Loucy (cell line): ENCODE results near the gene GALNT9.

Source experiments
- CTCF ChIP-seq: fragments of 200-600 bp; sonication (generic); conservative IDR thresholded peaks from 2 replicates; pipeline ENCODE4 v1.5.1; 2014; ENCODE audit warnings: mild to moderate bottlenecking, antibody characterized with exemption, low read length
- EZH2phosphoT487 ChIP-seq: fragments of 200-600 bp; IDR thresholded peaks from 2 replicates; pipeline ENCODE4 v1.6.1; 2018; ENCODE audit warnings: antibody characterized with exemption, mild to moderate bottlenecking, moderate library complexity, borderline replicate concordance

- TF ChIP-seq CTCF (peak; percentile 26), EZH2phosphoT487 (no peak)
These were observed 165.5 kb downstream of the GALNT9 start for GRCh38 chr12:132163911-132164288.
